ENCODE results near the gene PECR.
"Not testable (repeated sequence)": the region's sequence is repeated elsewhere in the genome, so short reads cannot be mapped to it uniquely, and the experiment has no call there.

DNA sequence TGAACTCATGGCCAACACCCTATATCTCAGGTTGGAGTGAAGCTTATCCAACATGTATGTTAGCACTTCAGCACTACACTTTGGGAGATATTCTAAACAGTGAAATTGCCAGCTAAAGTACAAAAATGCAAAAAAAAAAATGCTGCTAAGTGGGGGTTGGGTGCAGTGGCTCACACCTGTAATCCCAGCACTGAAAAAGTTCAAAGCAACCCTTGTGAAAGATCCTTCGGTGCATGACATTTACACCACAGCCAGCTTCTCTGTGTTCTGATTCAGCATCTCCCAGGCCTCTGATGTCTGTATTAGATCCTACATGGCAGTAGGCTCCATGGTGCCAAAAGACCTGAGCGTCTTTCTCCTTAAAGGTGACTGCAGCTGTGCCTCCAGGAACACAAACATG, 72.4 kb downstream of the PECR start:
- TF ChIP-seq EZH2phosphoT487 (IDR thresholded peaks at IDR 0.05; ENCODE audit: low read depth): not testable (repeated sequence)
- TF ChIP-seq, protein P1, sequence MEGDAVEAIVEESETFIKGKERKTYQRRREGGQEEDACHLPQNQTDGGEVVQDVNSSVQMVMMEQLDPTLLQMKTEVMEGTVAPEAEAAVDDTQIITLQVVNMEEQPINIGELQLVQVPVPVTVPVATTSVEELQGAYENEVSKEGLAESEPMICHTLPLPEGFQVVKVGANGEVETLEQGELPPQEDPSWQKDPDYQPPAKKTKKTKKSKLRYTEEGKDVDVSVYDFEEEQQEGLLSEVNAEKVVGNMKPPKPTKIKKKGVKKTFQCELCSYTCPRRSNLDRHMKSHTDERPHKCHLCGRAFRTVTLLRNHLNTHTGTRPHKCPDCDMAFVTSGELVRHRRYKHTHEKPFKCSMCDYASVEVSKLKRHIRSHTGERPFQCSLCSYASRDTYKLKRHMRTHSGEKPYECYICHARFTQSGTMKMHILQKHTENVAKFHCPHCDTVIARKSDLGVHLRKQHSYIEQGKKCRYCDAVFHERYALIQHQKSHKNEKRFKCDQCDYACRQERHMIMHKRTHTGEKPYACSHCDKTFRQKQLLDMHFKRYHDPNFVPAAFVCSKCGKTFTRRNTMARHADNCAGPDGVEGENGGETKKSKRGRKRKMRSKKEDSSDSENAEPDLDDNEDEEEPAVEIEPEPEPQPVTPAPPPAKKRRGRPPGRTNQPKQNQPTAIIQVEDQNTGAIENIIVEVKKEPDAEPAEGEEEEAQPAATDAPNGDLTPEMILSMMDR (IDR thresholded peaks at IDR 0.05; ENCODE audit: low read depth, low read length): not testable (repeated sequence)

Measured in OCI-LY3 (cell line).